Liver (tissue), 9 donors: Measurements from ENCODE around the gene PEMT. TPM values are rescaled to one million over a fixed set of nuclear protein-coding genes. Genes with fewer than 3 reads are reported as not detected.

Experiments used
- DNase-seq: peaks from one replicate; pipeline ENCODE4 v3.0.0-alpha.2; 2017; ENCODE audit warnings: low spot score
- H3K27ac ChIP-seq, 2 donors: one replicate each; pipeline ENCODE4 v1.7.0; 2013; ENCODE audit warnings: inconsistent platforms in 2 of 2, low read length in 2 of 2, control low read depth in 1 of 2, low read depth in 1 of 2, mild to moderate bottlenecking in 1 of 2
- H3K27me3 ChIP-seq, 4 donors: one replicate each; pipeline versions ENCODE4 v1.6.1 to v1.7.0; 2013; ENCODE audit warnings: low read length in 3 of 4, inconsistent platforms in 1 of 4, mild to moderate bottlenecking in 1 of 4, moderate library complexity in 1 of 4; ENCODE audit not compliant: control insufficient read depth in 4 of 4, insufficient read depth in 4 of 4
- H3K36me3 ChIP-seq, 4 donors: one replicate each; pipeline versions ENCODE4 v1.6.1 to v1.7.0; 2013; ENCODE audit warnings: low read length in 3 of 4, mild to moderate bottlenecking in 3 of 4, low read depth in 1 of 4, moderate library complexity in 1 of 4; ENCODE audit not compliant: control insufficient read depth in 4 of 4, insufficient read depth in 3 of 4
- H3K4me1 ChIP-seq, 4 donors: one replicate each; pipeline versions ENCODE4 v1.6.1 to v1.7.0; 2013; ENCODE audit warnings: low read length in 3 of 4, mild to moderate bottlenecking in 3 of 4, moderate library complexity in 1 of 4; ENCODE audit not compliant: control insufficient read depth in 4 of 4, insufficient read depth in 4 of 4
- H3K4me3 ChIP-seq, 3 donors: one replicate each; pipeline versions ENCODE4 v1.6.1 to v1.7.0; 2013; ENCODE audit warnings: low read length in 3 of 3, control low read depth in 1 of 3, low read depth in 1 of 3, mild to moderate bottlenecking in 1 of 3
- H3K9ac ChIP-seq, 2 donors: one replicate each; pipeline ENCODE4 v1.7.0; 2013; ENCODE audit warnings: low read length in 2 of 2, mild to moderate bottlenecking in 2 of 2, moderate library complexity in 2 of 2, control low read depth in 1 of 2, low read depth in 1 of 2
- H3K9me3 ChIP-seq, 4 donors: one replicate each; pipeline versions ENCODE4 v1.6.1 to v1.7.0; 2013; ENCODE audit warnings: low read length in 3 of 4; ENCODE audit not compliant: control insufficient read depth in 4 of 4
- EGR1 ChIP-seq, 2 donors: IDR thresholded peaks; 2 replicates each; pipeline ENCODE4 v1.6.1; 2016 to 2018; ENCODE audit warnings: antibody characterized with exemption in 2 of 2, low read depth in 2 of 2
- FOXA1 ChIP-seq: IDR thresholded peaks from 2 replicates; pipeline ENCODE4 v1.6.1; 2016; ENCODE audit warnings: antibody characterized with exemption
- FOXA2 ChIP-seq: IDR thresholded peaks from 2 replicates; pipeline ENCODE4 v1.6.1; 2016; ENCODE audit warnings: antibody characterized with exemption
- HNF4A ChIP-seq, 2 donors: conservative IDR thresholded peaks; 2 replicates each; pipeline ENCODE4 v1.6.1; 2016; ENCODE audit warnings: antibody characterized with exemption in 2 of 2, mild to moderate bottlenecking in 2 of 2
- HNF4G ChIP-seq: IDR thresholded peaks from 2 replicates; pipeline ENCODE4 v1.6.1; 2016; ENCODE audit warnings: antibody characterized with exemption
- JUND ChIP-seq, 2 donors: IDR thresholded peaks; 2 replicates each; pipeline ENCODE4 v1.6.1; 2016; ENCODE audit warnings: antibody characterized with exemption in 2 of 2
- MAX ChIP-seq: IDR thresholded peaks from 2 replicates; pipeline ENCODE4 v1.6.1; 2016; ENCODE audit warnings: antibody characterized with exemption
- NR2F2 ChIP-seq: IDR thresholded peaks from 2 replicates; pipeline ENCODE4 v1.6.1; 2016; ENCODE audit warnings: antibody characterized with exemption
- RXRA ChIP-seq, 2 donors: IDR thresholded peaks; 2 replicates each; pipeline ENCODE4 v1.6.1; 2017 to 2018; ENCODE audit warnings: antibody characterized with exemption in 2 of 2, mild to moderate bottlenecking in 1 of 2
- TAF1 ChIP-seq: conservative IDR thresholded peaks from 2 replicates; pipeline ENCODE4 v1.6.1; 2016; ENCODE audit warnings: antibody characterized with exemption, mild to moderate bottlenecking
- YY1 ChIP-seq: IDR thresholded peaks from 2 replicates; pipeline ENCODE4 v1.6.1; 2016; ENCODE audit warnings: antibody characterized with exemption, mild to moderate bottlenecking
- WGBS: extraction: QIAGEN DNeasy Blood & Tissue Kit; methylation state at CpG from one replicate; pipeline ENCODE4 v1.1.7; 2013; 5-methylcytosine and 5-hydroxymethylcytosine counted together
- polyA plus RNA-seq, 2 donors: library from polyadenylated mRNA; stranded (reverse) in 1 of 2; unstranded in 1 of 2; fragments of 200-250 nt in 1 of 2; fragments of >200 nt in 1 of 2; fragmentation: Nextera tagmentation in 1 of 2; extraction: Ambion mirVana in 1 of 2; gene quantifications; one replicate each; pipeline versions ENCODE4 v1.2.1 to v1.2.3, GENCODE V29; 2013 to 2015
- total RNA-seq, 2 donors: library from RNA; depleted of rRNA; stranded (reverse); fragments of >200 nt; gene quantifications; one replicate each; pipeline ENCODE4 v1.2.3, GENCODE V29; 2014
- TF ChIP-seq, protein P1 (sequence below): IDR thresholded peaks from 2 replicates; pipeline ENCODE4 v1.6.1; 2016; ENCODE audit warnings: antibody characterized with exemption
- TF ChIP-seq, protein P2 (sequence below): fragments of 150-350 bp; IDR thresholded peaks from 2 replicates; pipeline ENCODE4 v1.5.1; 2017; ENCODE audit warnings: improper control_type of control experiment, low read depth, low read length; ENCODE audit not compliant: missing input control
- TF ChIP-seq, protein P3 (sequence below): IDR thresholded peaks from 2 replicates; pipeline ENCODE4 v1.6.1; 2016; ENCODE audit warnings: antibody characterized with exemption
- donor health status: healthy.
- donor health status: healthy.
- donor health status: healthy.
- donor health status: healthy.
- donor health status: healthy.

PEMT gene
- total and polyA plus RNA-seq, 4 donors: 64.6 to 211 (median 184) TPM

- no peak overlapping the region for H3K4me3 ChIP-seq
- 92% methylated on average over 10 of the region's 10 CpGs for WGBS
- no peak overlapping the region for H3K27ac ChIP-seq
- no peaks in the 10 kb centered on the region for H3K9me3 ChIP-seq
- H3K9ac ChIP-seq: no peak overlapping the region
- H3K36me3 ChIP-seq: no peaks in the 10 kb centered on the region
- peaks cover 0 to 16% (median 7%) of the 10 kb centered on the region in 4 donors for H3K4me1 ChIP-seq
- H3K27me3 ChIP-seq: no peaks in the 10 kb centered on the region
- no peak for DNase-seq
- TF ChIP-seq FOXA1 (no peak), HNF4G (no peak), YY1 (no peak), EGR1 (IDR thresholded peaks at IDR 0.05; ENCODE audit: low read depth in 2 of 2) (no peak), TAF1 (no peak), RXRA (IDR thresholded peaks at IDR 0.05) (no peak), JUND (IDR thresholded peaks at IDR 0.05) (no peak), HNF4A (conservative IDR thresholded peaks at IDR 0.05) (no peak)
Observed at GRCh38 chr17:17497845-17498520, 93.5 kb downstream of the PEMT start.

DNA sequence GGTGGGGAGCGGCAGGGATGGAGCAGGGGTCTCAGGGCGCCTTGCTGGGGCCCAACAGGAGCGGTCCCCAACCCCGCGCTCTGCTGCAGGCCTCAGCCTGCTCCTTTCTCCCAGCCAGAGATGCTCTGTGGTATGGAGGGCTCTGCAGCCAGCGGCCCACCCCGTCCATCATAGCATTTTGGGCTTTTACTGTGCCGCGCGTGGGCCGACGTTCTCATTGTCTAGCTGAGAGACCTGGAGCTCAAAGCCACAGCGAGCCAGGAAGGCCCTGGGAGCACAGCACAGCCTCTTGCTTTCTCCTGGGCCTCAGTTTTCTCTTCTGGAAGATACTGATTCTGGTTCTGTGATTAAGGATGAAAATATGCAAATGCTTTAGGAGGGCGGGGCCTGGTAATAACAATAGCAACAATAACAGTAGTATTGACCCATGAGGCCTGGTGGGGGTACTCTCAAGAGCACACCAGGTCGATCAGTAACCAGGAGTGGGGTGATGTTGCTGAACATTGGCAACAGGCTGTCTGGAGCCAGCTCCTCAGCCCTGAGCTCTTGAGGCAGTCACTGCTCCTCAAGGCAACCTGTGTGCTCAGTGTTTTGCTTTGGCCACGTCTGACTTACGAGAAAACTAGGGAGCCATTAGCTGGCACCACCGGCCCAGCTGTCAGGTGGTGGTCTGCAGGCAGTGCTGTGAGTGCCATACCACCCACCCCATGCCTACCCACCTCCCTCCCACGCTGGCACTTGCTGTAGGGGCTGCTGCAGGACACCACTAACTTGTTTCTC lies 94.3 kb downstream of the PEMT start:
- TF ChIP-seq MAX (no peak), HNF4A (conservative IDR thresholded peaks at IDR 0.05) (no peak), RXRA (IDR thresholded peaks at IDR 0.05) (no peak), JUND (IDR thresholded peaks at IDR 0.05) (no peak), NR2F2 (no peak), FOXA2 (no peak), YY1 (no peak), TAF1 (no peak)
- TF ChIP-seq, protein P1, sequence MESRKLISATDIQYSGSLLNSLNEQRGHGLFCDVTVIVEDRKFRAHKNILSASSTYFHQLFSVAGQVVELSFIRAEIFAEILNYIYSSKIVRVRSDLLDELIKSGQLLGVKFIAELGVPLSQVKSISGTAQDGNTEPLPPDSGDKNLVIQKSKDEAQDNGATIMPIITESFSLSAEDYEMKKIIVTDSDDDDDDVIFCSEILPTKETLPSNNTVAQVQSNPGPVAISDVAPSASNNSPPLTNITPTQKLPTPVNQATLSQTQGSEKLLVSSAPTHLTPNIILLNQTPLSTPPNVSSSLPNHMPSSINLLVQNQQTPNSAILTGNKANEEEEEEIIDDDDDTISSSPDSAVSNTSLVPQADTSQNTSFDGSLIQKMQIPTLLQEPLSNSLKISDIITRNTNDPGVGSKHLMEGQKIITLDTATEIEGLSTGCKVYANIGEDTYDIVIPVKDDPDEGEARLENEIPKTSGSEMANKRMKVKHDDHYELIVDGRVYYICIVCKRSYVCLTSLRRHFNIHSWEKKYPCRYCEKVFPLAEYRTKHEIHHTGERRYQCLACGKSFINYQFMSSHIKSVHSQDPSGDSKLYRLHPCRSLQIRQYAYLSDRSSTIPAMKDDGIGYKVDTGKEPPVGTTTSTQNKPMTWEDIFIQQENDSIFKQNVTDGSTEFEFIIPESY: no peak
- TF ChIP-seq, protein P2, sequence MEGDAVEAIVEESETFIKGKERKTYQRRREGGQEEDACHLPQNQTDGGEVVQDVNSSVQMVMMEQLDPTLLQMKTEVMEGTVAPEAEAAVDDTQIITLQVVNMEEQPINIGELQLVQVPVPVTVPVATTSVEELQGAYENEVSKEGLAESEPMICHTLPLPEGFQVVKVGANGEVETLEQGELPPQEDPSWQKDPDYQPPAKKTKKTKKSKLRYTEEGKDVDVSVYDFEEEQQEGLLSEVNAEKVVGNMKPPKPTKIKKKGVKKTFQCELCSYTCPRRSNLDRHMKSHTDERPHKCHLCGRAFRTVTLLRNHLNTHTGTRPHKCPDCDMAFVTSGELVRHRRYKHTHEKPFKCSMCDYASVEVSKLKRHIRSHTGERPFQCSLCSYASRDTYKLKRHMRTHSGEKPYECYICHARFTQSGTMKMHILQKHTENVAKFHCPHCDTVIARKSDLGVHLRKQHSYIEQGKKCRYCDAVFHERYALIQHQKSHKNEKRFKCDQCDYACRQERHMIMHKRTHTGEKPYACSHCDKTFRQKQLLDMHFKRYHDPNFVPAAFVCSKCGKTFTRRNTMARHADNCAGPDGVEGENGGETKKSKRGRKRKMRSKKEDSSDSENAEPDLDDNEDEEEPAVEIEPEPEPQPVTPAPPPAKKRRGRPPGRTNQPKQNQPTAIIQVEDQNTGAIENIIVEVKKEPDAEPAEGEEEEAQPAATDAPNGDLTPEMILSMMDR: no peak
- TF ChIP-seq, protein P3, sequence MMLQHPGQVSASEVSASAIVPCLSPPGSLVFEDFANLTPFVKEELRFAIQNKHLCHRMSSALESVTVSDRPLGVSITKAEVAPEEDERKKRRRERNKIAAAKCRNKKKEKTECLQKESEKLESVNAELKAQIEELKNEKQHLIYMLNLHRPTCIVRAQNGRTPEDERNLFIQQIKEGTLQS: no peak
- H3K9ac ChIP-seq: no peak overlapping the region
- H3K4me3 ChIP-seq: no peak overlapping the region
- DNase-seq: no peak
- H3K4me1 ChIP-seq: peaks cover 0 to 16% (median 7%) of the 10 kb centered on the region in 4 donors
- H3K27me3 ChIP-seq: no peaks in the 10 kb centered on the region
- no peaks in the 10 kb centered on the region for H3K9me3 ChIP-seq
- H3K27ac ChIP-seq: no peak overlapping the region
- peaks cover 0 to 4% (median 2%) of the 10 kb centered on the region in 4 donors for H3K36me3 ChIP-seq
- WGBS: 42% methylated on average over 19 of the region's 19 CpGs
